ENCODE data around the gene ABHD5. TPM values are rescaled to one million over a fixed set of nuclear protein-coding genes. Genes with fewer than 3 reads are reported as not detected.
A peak's percentile ranks its signal among the peaks of the same experiment; 100 is the strongest.

The ABHD5 gene
- total RNA-seq, 1 experiment from 2014 or later = 29.5 TPM

- H3K36me3 ChIP-seq (ENCODE audit: low read depth, low read length) = no peaks in the 10 kb centered on the region
- peak; percentile 27 for DNase-seq
- peak overlapping the region; percentile 86 for H2AFZ ChIP-seq (ENCODE audit: low read length)
- H3F3A ChIP-seq (ENCODE audit: low read length, unreplicated experiment) = no peaks in the 10 kb centered on the region
- ATAC-seq = no peak
- H4K20me1 ChIP-seq (ENCODE audit: low read length) = no peaks in the 10 kb centered on the region
- H3K9ac ChIP-seq (ENCODE audit: low read length) = no peak overlapping the region
- TF ChIP-seq CTCF (conservative IDR thresholded peaks at IDR 0.05; ENCODE audit: low read depth, low read length) (no peak), EZH2 (IDR thresholded peaks at IDR 0.05; ENCODE audit: low read length, unreplicated experiment) (no peak), EZH2phosphoT487 (IDR thresholded peaks at IDR 0.05; ENCODE audit: borderline replicate concordance, low read length) (no peak)
- intact Hi-C loops (cut with micrococcal nuclease) = loop anchor here (2.0 to 5.0 kb wide), 3 partner anchors 76 to 299 kb away; partner anchors contain the start of gene ABHD5
- no peaks in the 10 kb centered on the region for H3K9me2 ChIP-seq (replicated peaks; ENCODE audit: low read length)
- no peaks in the 10 kb centered on the region for H3K79me2 ChIP-seq (ENCODE audit: low read length)
- BruUV-seq (replicated peaks) = no TSS peak
- peaks cover 63% of the 10 kb centered on the region for H3K4me1 ChIP-seq (ENCODE audit: insufficient read depth, low read length)
- H3K27me3 ChIP-seq (ENCODE audit: low read length) = no peaks in the 10 kb centered on the region
- ChIA-PET POLR2A (ENCODE audit: unreplicated experiment) (no interaction called here), CTCF (interaction anchor here (0.6 kb wide), 1 partner anchor 937 kb away, joined by 3 read pairs; no protein-coding TSS in a partner anchor)
- H3K4me2 ChIP-seq (ENCODE audit: low read length) = peak overlapping the region; percentile 72; the same call in 1 of the 2 replicates
- H3K4me3 ChIP-seq (ENCODE audit: low read length) = no peak overlapping the region
- no peaks in the 10 kb centered on the region for H3K9me3 ChIP-seq (ENCODE audit: low read length)
- no peak overlapping the region for H3K27ac ChIP-seq (ENCODE audit: low read length)
Observed at GRCh38 chr3:43768381-43768973, 77.7 kb downstream of the ABHD5 start.

- peak; percentile 99 for DNase-seq
- Histone ChIP-seq H3K36me3 (ENCODE audit: low read depth, low read length) (no peaks in the 10 kb centered on the region), H3K9me3 (ENCODE audit: low read length) (no peaks in the 10 kb centered on the region), H3K4me3 (ENCODE audit: low read length) (peak overlapping the region; percentile 41), H3K9me2 (replicated peaks; ENCODE audit: low read length) (no peaks in the 10 kb centered on the region), H3K79me2 (ENCODE audit: low read length) (no peaks in the 10 kb centered on the region), H4K20me1 (ENCODE audit: low read length) (no peaks in the 10 kb centered on the region), H3K4me1 (ENCODE audit: insufficient read depth, low read length) (peaks cover 63% of the 10 kb centered on the region), H3K4me2 (ENCODE audit: low read length) (peak overlapping the region; percentile 72), H3K27me3 (ENCODE audit: low read length) (no peaks in the 10 kb centered on the region), H3F3A (ENCODE audit: low read length, unreplicated experiment) (no peaks in the 10 kb centered on the region), H2AFZ (ENCODE audit: low read length) (peak overlapping the region; percentile 86), H3K27ac (ENCODE audit: low read length) (peak overlapping the region; percentile 5; the same call in 1 of the 2 replicates), H3K9ac (ENCODE audit: low read length) (no peak overlapping the region)
- no TSS peak for BruUV-seq (replicated peaks)
- CTCF ChIA-PET = no interaction called here
- intact Hi-C loops (cut with micrococcal nuclease) = loop anchor here (1.0 to 5.0 kb wide), 4 partner anchors 77 to 429 kb away; partner anchors contain the start of gene ABHD5
- ATAC-seq = peak; percentile 96
- TF ChIP-seq EZH2 (IDR thresholded peaks at IDR 0.05; ENCODE audit: low read length, unreplicated experiment) (no peak), CTCF (conservative IDR thresholded peaks at IDR 0.05; ENCODE audit: low read depth, low read length) (peak; percentile 93)
- POLR2A ChIA-PET (ENCODE audit: unreplicated experiment) = interaction anchor here (0.5 kb wide), 1 partner anchor 558 kb away, joined by 3 read pairs; no protein-coding TSS in a partner anchor
Observed at GRCh38 chr3:43769097-43769884, 78.6 kb downstream of the ABHD5 start.
